GM18502 (cell line): ENCODE results near the gene NANOG.
"Not testable (repeated sequence)": the region's sequence is repeated elsewhere in the genome, so short reads cannot be mapped to it uniquely, and the experiment has no call there.

Experiments
- ATAC-seq: cut with Tn5 transposase; IDR thresholded peaks from one replicate; pipeline ENCODE4 v1.9.1; 2021; ENCODE audit warnings: mild to moderate bottlenecking; ENCODE audit not compliant: unreplicated experiment, poor library complexity

NANOG gene

GRCh38 chr12:7788884-7789528 is at the start of gene NANOG:
NANOG (plus strand) TSS chr12:7789402; CDS start chr12:7789615, 213 bp downstream.
- ATAC-seq, result not testable (repeated sequence)

DNA sequence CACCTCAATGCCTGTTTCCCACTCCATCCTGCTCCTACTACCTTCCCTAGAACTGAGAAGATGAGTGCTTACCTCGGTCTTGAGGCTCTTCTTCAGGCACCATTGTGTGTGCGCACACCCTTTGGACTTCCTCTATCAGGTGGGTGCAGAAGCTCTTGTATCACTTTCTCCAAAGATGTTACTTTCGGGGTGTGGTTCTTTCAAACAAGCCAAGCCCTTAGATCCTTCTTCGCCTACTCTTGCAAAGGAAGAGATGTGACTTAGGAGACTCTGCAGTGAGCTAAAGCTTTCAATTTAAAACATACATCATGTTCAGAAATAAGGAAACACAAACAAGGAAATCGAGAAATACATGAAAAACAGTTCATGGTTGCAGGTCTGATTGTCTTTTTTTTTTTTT is 42.0 kb upstream of the NANOG start, which contains the start of gene CLEC4C:
Gene CLEC4C, minus strand, starts transcription at position 130 of the 400 bp plus-strand sequence. Its CDS starts 27 bp downstream, at position 103.
- no peak for ATAC-seq

DNA sequence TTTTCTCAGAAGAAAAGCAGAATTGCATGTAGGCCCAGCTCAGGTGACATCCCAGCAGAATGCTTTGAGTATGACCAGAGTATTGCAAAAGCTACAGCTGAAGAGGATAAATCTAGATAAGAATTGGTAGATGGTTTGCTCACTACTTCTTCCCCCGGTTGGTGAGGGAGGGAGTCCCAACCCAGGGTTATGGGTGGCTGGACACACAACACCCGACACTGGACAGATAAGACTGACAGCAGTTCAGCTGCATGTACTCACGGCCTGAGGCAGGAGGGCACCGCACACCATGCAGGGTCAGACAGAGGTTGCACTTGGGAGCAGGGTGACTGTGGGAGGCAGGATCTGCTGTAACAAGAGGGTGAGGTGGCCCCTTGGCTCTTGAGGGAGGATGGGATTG is 40.4 kb upstream of the NANOG start:
- ATAC-seq, result no peak

- no peak for ATAC-seq
These were observed 39.8 kb upstream of the NANOG start for GRCh38 chr12:7749442-7749841.

DNA sequence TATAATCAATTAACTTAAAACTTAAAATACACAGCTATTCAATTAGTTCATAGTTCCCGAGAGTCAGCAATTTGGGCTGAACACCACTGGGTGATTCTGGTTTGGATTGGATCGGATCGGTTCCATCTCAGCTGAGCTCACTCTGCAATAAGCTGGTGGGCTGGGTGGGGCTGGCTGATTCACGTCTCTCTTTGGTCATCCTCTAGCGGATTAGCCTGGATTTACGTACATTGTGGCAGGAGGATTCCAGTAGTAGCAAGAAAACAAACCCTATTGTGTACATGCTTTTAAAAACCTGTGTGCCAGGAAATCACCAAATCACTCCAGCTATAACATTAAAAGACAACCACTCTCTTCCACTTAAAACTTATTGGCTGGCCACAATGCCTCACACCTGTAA is 38.9 kb upstream of the NANOG start:
- no peak for ATAC-seq

- ATAC-seq, result no peak
These were observed 37.8 kb upstream of the NANOG start for GRCh38 chr12:7751394-7751793.

GRCh38 chr12:7751941-7752922 is 37.0 kb upstream of the NANOG start:
- ATAC-seq, result not testable (repeated sequence)

DNA sequence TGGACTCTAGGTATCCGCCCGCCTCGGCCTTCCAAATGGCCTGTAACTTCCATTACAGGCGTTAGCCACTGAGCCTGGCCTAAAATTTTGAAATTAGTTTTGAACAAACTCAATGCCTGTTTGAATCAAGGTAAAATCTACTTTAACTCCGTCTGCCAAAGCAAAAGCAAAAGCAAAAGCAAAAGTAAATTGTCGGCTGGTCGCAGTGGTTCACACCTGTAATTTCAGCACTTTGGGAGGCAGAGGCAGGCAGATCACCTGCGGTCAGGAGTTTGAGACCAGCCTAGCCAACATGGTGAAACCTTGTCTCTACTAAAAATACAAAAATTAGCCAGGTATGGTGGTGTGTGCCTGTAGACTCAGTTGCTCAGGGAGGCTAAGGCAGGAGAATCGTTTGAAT is 33.5 kb upstream of the NANOG start:
- ATAC-seq, result not testable (repeated sequence)

DNA sequence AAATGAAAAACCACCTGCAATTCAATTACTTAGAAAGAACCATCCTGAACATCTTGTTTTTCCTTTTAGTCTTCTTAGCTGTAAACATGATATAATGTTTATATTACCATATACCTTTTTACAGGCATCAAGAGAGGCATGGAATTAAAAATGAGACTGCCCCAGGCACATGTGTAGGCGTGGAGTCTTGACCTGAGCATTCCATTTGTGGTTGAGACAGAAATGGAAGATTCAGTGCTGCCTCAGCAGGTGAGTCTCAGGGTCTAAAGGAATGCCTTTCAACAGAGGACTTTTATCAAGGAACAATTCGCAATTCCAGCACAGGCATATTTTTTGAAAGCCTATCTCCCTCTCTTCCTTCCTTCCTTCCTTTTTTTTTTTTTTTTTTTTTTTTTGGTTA is 32.2 kb upstream of the NANOG start:
- no peak for ATAC-seq

DNA sequence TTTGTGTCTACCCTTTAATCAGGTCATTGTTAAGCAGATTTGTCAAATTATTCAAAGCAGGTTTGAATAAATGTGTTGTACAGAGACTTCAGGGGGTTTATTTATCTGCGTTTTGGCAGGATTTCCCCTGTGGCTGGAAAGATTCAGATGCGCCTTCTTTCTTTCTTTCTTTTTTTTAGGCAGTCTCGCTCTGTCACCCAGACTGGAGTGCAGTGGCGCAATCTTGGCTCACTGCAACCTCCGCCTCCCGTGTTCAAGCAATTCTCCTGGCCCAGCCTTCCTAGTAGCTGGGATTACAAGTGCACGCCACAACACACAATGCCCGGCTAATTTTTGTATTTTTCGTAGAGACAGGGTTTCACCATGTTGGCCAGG is 30.4 kb upstream of the NANOG start:
- ATAC-seq, result no peak

- ATAC-seq, result no peak
These were observed 19.2 kb upstream of the NANOG start for GRCh38 chr12:7769999-7770398.

- ATAC-seq, result no peak
These were observed 7.9 kb upstream of the NANOG start for GRCh38 chr12:7781274-7781673.

DNA sequence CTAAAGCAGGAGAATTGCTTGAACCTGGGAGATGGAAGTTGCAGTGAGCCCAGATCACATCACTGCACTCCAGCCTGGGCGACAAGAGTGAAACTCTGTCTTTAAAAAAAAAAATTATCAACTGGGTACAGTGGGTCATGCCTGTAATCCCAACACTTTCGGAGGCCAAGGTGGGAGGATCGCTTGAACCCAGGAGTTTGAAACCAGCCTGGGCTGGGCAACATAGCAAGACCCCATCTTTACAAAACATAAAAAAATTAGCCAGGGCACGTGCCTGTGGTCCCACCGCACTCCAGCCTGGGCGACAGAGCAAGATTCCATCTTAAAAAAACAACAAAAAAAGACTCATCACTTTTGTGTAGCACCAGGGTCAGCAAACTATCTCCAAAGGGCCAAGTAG is 7.1 kb upstream of the NANOG start:
- ATAC-seq, result no peak

- not testable (repeated sequence) for ATAC-seq
These were observed 5.8 kb upstream of the NANOG start for GRCh38 chr12:7783433-7783832.

GRCh38 chr12:7784701-7785100 is 4.5 kb upstream of the NANOG start:
- ATAC-seq, result no peak

DNA sequence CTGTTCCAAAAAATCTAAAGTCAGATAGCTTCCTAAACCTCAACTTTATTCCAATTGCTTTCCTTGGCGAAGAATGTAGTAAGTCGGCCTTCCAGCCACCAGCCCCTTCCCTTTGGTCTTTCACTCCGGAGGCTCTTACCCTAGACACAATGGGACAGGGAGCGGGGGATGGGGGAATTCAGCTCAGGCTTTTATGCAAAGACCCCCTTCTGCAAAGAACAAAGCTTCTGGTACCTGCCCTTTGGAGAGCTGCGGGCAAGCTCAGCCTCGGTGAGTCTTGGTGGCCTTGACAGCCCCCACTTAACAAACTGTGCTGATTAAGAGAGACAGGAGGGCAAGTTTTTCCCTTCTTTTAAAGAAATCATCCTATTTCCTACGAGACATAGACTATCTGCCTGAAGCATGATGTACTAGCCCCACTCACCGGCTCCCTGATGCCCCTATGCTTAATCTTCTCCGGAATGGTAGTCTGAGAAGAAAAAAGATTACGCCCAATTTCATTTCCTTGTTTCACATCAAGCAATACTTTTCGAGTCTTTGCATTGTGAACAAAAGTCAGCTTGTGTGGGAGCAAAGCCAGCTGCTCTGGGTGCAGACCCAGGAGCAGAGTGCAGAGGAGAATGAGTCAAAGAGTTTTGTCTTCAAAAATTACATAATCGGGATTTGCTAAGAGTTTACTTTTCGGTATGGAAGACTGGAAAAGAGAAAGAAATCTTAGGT is 1.5 kb upstream of the NANOG start:
- no peak for ATAC-seq

- ATAC-seq, result no peak
These were observed 925 bp upstream of the NANOG start for GRCh38 chr12:7788294-7788660.

DNA sequence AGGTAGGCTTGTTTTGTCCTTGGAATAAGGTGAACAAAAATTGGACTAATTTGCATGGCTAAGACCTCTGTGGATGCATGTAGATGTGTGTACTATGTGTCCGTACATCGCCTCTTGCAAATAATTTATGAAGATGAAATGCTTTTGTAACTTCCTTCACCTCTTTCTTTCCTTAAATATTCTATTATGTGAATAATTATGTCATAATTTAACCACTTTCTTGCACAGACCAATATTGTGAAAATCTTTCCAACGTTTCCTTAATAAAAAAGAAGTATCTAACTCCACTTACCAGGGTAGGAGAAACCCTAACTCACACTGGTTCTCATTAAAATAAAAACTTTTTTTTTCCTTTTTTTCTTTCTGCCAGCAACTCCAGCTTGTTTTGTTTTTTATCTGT is 4.0 kb downstream of the NANOG start:
- no peak for ATAC-seq

DNA sequence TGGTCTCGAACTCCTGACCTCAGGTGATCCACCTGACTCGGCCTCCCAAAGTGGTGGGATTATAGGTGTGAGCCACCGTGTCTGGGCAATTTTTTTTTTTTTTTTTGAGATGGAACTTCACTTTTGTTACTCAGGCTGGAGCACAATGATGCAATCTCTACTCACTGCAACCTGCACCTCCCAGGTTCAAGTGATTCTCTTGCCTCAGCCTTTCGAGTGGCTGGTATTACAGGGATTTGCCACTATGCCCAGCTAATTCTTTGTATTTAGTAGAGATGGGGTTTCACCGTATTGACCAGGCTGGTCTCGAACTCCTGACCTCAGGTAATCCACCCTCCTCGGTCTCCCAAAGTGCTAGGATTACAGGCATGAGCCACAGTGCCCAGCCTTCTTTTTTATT is 8.1 kb downstream of the NANOG start:
- ATAC-seq, result not testable (repeated sequence)

DNA sequence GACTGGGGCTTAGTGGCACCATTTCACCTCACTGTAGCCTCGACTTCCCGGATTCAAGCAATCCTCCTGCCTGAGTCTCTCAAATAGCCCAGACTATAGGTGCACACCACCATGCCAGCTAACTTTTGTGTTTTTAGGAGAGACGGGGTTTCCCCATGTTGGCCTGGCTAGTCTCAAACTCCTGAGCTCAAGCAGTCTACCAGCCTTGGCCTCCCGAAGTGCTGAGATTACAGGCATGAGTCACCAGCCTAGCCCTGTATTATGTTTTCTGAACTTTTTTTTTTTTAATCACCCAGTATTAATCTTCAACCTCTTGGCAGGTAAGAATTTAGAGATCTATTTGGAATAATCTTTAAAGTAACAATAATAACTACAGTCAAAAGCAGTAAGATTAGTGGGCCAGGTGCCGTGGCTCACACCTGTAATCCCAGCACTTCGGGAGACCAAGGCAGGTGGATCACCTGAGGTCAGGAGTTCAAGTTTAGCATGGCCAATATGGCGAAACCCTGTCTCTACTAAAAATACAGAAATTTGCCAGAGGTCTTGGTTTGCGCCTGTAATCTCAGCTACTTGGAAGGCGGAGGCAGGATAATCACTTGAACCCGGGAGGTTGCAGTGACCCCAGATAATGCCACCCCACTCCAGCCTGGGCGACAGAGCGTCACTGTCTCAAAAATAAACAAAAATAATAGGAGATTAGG is 8.6 kb downstream of the NANOG start:
- ATAC-seq, result no peak
